ENCODE measurements around the gene BRI3BP. TPM values are rescaled to one million over a fixed set of nuclear protein-coding genes. Genes with fewer than 3 reads are reported as not detected.
"Not testable (repeated sequence)": the region's sequence is repeated elsewhere in the genome, so short reads cannot be mapped to it uniquely, and the experiment has no call there.

The BRI3BP gene
- total RNA-seq, 6 experiments from 2014 or later = 4.7 to 11.4 (median 6.7) TPM

- Histone ChIP-seq H3K27me3 (no peaks in the 10 kb centered on the region), H3K36me3 (no peaks in the 10 kb centered on the region), H3K4me3 (no peak overlapping the region), H3K27ac (no peak overlapping the region), H3K4me1 (no peaks in the 10 kb centered on the region), H3K9me3 (no peaks in the 10 kb centered on the region)
- TF ChIP-seq CTCF (IDR thresholded peaks at IDR 0.05) (no peak), POLR2A (IDR thresholded peaks at IDR 0.05) (no peak)
- 79% methylated on average over 6 of the region's 9 CpGs for WGBS (ENCODE audit: insufficient coverage, low coverage, low lambda C conversion rate, missing lambda C conversion rate)
- intact Hi-C loops (cut with DNase I) = no loop called here
- no peak for ATAC-seq
- no peak for DNase-seq
Observed at GRCh38 chr12:125055591-125055990, 62.1 kb downstream of the BRI3BP start.

GRCh38 chr12:125056306-125056705 lies 62.9 kb downstream of the BRI3BP start:
- no peak for TF ChIP-seq POLR2A (IDR thresholded peaks at IDR 0.05)
- no peak for TF ChIP-seq CTCF (IDR thresholded peaks at IDR 0.05)
- H3K36me3 ChIP-seq = no peaks in the 10 kb centered on the region
- H3K4me3 ChIP-seq = no peak overlapping the region
- DNase-seq (no peak), ATAC-seq (no peak)
- 94% methylated on average over 6 of the region's 14 CpGs for WGBS (ENCODE audit: insufficient coverage, low coverage, low lambda C conversion rate, missing lambda C conversion rate)
- H3K4me1 ChIP-seq = no peaks in the 10 kb centered on the region
- no peaks in the 10 kb centered on the region for H3K9me3 ChIP-seq
- no peak overlapping the region for H3K27ac ChIP-seq
- no peaks in the 10 kb centered on the region for H3K27me3 ChIP-seq
- intact Hi-C loops (cut with DNase I) = no loop called here

GRCh38 chr12:125057708-125058107 lies 64.3 kb downstream of the BRI3BP start:
- H3K27ac ChIP-seq = no peak overlapping the region
- no peak overlapping the region for H3K4me3 ChIP-seq
- no peak for ATAC-seq
- no peak for DNase-seq
- no peaks in the 10 kb centered on the region for H3K9me3 ChIP-seq
- H3K27me3 ChIP-seq = no peaks in the 10 kb centered on the region
- no peak for TF ChIP-seq POLR2A (IDR thresholded peaks at IDR 0.05)
- TF ChIP-seq CTCF (IDR thresholded peaks at IDR 0.05) = no peak
- no peaks in the 10 kb centered on the region for H3K4me1 ChIP-seq
- 82% methylated on average over 5 of the region's 5 CpGs for WGBS (ENCODE audit: insufficient coverage, low coverage, low lambda C conversion rate, missing lambda C conversion rate)
- intact Hi-C loops (cut with DNase I) = no loop called here
- no peaks in the 10 kb centered on the region for H3K36me3 ChIP-seq

- intact Hi-C loops (cut with DNase I) = no loop called here
- ATAC-seq (no peak), DNase-seq (no peak)
- Histone ChIP-seq H3K27ac (no peak overlapping the region), H3K4me3 (no peak overlapping the region), H3K9me3 (no peaks in the 10 kb centered on the region), H3K36me3 (no peaks in the 10 kb centered on the region), H3K4me1 (peaks cover 0 to 7% (median 0%) of the 10 kb centered on the region in 4 donors), H3K27me3 (no peaks in the 10 kb centered on the region)
- no peak for TF ChIP-seq POLR2A (IDR thresholded peaks at IDR 0.05)
- no peak for TF ChIP-seq CTCF (IDR thresholded peaks at IDR 0.05)
- WGBS (ENCODE audit: insufficient coverage, low coverage, low lambda C conversion rate, missing lambda C conversion rate) = 83% methylated on average over 3 of the region's 3 CpGs
Observed at GRCh38 chr12:125061229-125061628, 67.8 kb downstream of the BRI3BP start.

- ATAC-seq, H3K4me3 ChIP-seq: not testable (repeated sequence)
- 100% methylated on average over 3 of the region's 4 CpGs for WGBS (ENCODE audit: insufficient coverage, low coverage, low lambda C conversion rate, missing lambda C conversion rate)
Observed at GRCh38 chr12:125063522-125063921, 70.1 kb downstream of the BRI3BP start.

More at GRCh38 chr12:125063522-125063921, 70.1 kb downstream of the BRI3BP start:
- H3K4me1 ChIP-seq; H3K27me3 ChIP-seq; H3K27ac ChIP-seq; H3K36me3 ChIP-seq; DNase-seq; H3K9me3 ChIP-seq; intact Hi-C loops (cut with DNase I): not testable (repeated sequence)

Data from right lobe of liver (tissue), 6 donors.